ENCODE data around the gene L3MBTL2.
"Not testable (repeated sequence)": the region's sequence is repeated elsewhere in the genome, so short reads cannot be mapped to it uniquely, and the experiment has no call there.

The L3MBTL2 gene

DNA sequence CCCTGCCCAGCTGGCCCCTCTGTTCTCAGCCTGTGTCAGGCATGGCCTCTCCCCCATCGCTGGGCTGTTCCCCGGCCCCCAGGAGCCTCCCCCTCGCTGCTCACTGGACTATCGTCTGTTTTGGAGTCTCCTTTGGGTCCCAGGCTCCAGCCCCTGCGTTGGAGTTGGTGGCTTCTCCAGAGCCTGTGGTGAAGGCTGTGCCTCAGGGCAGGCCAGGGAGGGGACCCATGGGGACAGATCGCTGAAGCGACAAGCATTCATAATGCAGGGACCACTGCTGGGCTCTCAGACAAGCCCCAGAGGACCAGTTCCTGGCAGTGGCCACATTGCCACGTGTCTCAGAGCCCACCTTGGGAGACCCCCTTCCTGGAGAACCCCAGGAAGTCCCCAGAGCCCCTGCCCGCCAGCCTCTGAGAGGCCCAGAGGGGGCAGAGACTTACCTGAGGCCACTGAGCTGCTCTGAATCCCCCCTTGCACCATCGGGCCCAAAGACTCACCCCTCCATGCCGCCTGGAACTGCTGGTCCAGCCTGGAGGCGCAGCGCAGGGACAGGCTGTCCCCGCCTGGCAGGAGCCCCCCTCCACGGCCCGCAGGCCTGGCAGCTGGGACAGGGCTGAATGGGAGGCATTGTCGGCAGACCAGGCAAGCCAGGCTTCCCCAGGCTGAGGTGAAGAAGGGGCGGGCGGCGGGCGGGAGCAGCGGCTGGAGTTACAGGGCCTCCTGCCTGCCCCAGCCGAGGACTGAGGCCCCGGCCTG is 35.4 kb downstream of the L3MBTL2 start, which contains the start of gene CHADL:
CHADL (minus strand) TSS at position 555 of the 756 bp plus-strand sequence; CDS start at position 505, 50 bp downstream.
- FAIRE-seq (no peak), DNase-seq (ENCODE audit: insufficient read length, low spot score) (no peak)

DNA sequence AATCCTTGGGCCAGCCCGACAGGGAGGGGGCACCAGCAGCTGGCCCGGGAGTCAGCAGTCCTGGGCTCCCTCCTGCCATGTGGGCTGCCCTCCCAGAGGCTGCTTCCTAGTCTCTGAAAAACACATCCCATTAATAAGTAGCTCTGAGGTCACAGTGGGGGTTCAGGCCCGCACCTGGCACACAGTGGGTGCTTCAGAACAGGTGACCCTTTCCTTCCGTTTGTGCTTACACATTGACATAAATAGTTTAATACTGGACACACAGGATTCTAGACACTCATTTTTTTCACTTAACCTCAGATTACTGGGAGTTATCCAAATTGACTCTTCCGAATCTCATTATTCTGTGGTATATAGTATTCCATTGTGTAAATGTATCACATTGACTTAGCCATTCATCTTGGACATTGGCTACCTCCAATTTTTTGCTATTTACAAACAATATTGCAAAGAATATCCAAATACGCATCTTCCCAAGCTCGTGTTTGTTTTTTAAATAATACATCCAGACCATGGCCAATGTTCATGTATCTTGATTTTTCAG is 36.1 kb downstream of the L3MBTL2 start:
- DNase-seq (ENCODE audit: insufficient read length, low spot score) (no peak), FAIRE-seq (no peak)

DNA sequence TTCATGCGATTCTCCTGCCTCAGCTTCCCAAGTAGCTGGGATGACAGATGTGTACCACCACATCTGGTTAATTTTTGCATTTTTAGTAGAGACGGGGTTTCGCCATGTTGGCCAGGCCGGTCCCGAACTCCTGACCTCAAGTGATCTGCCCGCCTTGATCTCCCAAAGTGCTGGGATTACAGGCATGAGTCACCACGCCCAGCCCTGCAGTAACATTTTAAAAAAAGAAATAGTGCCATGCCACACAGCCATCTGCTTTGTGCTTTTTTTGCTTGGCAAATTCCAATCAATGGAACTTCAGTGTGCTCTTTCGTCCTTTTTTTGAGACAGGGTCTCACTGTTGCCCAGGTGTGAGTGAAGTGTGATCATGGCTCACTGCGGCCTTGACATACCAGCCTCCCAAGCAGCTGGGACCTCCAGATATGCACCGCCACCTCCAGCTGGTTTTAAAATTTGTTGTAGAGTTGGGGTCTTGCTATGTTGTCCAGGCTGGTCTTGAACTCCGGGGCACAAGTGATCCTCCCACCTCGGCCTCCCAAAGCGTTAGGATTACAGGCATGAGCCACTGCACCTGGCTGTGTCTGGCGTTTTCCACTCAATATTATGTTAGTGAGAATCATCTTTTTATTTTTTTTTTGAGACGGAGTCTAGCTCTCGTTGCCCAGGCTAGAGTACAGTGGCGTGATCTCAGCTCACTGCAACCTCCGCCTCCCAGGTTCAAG is 37.4 kb downstream of the L3MBTL2 start:
- no peak for FAIRE-seq
- no peak for DNase-seq (ENCODE audit: insufficient read length, low spot score)

DNA sequence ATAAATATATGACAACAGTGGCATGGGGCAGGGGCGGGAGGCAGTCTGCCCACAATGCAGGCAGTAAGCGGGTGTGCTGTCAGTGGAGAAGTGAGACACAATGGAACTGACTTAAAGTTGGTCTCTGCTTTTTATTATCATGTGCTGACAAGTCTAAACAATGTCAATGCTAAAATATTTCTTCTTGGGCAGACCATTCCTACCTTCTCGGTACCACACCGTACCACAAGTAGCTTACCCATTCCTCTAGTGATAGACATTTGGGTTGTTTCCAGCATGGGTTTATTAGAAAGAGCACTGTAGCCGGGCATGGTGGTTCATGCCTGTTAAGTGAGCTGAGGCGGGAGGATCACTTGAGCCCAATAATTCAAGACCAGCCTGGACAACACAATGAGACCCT is 38.2 kb downstream of the L3MBTL2 start:
- FAIRE-seq (no peak), DNase-seq (ENCODE audit: insufficient read length, low spot score) (no peak)

DNA sequence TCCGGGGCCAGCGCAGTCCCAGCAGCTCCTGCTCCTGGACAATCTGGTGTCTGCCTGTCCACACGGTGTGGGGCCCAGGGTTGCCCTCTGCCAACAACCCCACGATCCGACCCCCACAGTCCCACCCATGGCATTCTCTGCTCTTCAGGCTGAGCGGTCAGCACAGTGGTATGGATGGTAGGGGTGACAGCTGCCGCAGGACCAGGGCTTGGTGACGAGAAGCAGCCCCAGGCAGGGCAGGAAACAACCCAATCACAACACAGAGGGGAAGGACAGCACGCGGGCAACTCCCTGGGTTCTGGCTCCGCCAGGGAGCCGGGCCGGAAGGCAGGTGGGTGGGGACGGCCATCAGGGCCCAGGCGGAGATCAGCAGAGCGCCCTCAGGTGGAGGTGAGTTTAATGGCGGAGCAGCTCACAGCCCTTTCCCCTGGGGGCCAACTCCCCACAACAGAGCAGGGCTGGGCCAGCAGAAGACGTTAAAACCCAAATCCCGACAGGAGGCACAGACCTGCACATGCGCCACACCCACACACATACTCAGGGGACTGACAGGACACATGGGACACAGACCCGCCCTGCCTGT is 40.9 kb downstream of the L3MBTL2 start:
- DNase-seq (ENCODE audit: insufficient read length, low spot score) = no peak
- FAIRE-seq = no peak

DNA sequence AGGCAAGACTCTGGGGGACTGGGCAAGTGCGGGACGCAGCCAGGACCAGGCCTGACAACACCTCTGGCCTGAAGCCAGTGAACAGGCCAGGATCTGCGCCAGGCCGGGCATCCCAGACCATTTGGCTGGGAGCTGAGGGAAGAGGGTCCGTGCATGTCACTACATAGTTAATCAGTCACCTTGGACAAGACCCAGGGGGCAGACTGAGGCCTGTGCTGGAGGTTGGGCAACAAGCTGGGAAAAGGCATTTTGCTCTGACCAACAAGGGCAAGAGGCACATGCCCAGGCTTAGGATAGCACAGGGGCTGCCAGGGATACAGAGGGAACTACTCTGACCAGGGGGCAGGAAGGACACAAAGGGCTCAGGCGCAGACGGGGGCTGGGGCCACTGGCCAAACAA is 42.6 kb downstream of the L3MBTL2 start:
- FAIRE-seq (no peak), DNase-seq (ENCODE audit: insufficient read length, low spot score) (no peak)

DNA sequence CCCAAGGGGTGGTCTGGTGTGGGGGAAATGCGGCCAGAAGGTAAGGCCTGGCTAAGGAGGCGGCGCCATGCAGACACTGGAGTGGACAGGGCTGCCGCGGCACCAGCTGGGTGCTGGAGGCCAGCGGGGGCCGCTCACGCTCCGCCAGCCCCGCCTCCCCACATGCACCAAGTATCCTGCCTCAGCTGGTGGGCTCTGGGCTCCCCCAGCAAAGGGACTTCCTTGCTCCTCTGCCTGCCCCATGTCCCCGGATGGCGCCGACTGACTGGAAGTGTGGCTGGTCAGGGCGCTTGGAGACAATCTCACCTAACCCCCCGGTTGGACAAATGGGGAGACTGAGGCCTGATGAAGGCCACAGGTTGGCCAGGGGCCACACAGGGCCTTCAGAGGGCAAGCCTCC is 43.2 kb downstream of the L3MBTL2 start:
- FAIRE-seq = no peak
- DNase-seq (ENCODE audit: insufficient read length, low spot score) = no peak

DNA sequence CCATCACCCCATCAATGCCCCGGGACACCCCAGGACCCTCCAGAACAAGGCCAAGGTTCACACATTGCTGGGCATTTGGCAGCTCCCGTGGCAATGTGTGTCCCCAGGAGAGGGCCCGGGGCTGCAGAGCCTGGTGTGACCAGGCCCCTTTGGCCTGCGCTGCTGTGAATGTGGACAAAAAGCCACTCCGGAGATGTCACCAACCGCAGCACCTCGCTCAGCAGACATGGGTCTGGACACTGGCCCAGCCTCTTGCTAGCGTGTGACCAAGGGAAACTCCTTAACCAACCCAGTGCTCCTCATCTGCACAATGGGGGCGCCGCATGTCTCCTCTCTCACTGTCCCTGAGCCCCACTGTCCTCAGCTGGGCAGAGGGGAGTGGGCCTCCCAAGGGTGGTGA is 43.6 kb downstream of the L3MBTL2 start:
- DNase-seq (ENCODE audit: insufficient read length, low spot score) = no peak
- FAIRE-seq = no peak

DNA sequence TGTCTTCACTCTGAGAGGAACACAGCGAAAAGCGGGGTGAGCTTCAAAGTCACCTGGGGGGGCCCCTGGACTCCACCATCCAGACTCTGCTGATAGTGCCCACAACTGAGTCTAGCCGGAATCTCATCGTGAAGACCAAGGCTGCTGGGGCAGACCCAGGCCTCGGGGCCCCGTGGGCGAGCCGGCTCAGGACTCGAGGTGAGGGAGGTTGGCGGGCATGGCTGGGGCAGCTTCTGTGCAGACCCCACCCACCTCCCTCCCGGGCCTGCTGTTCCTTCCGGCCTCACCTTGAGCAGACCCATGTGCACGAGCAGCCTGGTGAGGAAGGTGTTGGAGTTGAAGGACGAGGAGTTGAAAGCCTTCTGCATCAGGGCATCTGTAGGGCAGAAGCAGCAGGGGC is 44.3 kb downstream of the L3MBTL2 start:
- DNase-seq (ENCODE audit: insufficient read length, low spot score) = no peak
- no peak for FAIRE-seq

DNA sequence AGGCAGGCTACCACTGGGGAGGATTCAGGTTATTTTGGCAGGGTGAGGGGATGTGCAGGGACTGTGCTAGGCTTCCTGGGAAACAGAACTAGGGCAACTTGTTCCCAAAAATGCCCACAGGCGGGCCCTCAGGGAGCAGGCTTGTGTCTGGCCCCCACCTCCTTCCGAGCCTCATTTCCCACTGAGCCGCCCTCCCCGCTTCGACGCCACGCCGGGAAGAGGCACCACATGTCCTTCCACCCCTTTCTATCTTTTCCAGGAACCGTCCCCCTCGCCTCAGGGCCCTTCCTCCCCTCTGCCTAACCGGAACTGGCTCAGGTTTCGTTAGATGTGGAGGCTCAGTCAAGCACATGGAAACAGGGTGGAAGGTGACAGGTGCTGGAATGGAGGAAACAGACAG is 45.0 kb downstream of the L3MBTL2 start:
- no peak for FAIRE-seq
- no peak for DNase-seq (ENCODE audit: insufficient read length, low spot score)

DNA sequence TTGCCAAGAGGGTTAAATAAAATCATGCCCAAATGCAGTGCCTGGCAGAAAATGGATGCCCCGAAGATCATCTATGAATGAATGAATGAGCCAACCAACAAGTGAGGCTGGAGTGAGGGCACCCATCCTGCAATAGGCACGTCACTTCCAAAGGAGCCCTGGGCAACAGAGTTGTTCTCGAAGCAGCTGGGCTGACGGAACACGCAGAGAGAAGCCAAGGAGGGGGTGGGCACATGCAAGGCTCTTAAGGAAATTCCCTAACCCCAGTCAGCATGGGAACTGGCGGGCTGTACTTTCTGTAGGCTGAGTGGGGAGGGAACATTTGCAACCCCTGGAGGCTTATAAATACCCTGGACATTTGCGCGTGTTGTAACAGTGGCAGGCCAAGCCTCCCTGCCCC is 47.3 kb downstream of the L3MBTL2 start:
- no peak for FAIRE-seq

DNA sequence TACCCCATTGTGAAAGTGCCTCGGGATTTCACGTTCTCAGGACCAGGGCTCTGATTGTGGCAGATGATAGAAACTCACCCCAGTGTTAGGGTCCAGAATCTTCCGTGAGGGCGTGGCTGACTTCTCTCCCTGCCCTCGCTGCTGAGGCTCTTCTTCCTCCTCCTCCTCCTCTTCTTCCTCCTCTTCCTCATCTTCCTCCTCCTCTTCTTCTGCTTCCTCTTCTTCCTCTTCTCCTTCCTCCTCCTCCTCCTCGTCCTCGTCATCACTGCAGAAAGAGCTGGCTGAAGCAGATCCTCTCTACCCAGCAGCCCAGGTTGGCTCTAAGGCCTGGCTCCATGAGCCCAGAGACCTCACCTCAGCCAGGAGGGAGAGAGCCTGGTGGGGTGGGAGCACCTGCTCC is 49.1 kb downstream of the L3MBTL2 start:
- DNase-seq (ENCODE audit: insufficient read length, low spot score) (no peak), FAIRE-seq (no peak)

More for the DNA sequence above, 47.3 kb downstream of the L3MBTL2 start:
- no peak for DNase-seq (ENCODE audit: insufficient read length, low spot score)

DNA sequence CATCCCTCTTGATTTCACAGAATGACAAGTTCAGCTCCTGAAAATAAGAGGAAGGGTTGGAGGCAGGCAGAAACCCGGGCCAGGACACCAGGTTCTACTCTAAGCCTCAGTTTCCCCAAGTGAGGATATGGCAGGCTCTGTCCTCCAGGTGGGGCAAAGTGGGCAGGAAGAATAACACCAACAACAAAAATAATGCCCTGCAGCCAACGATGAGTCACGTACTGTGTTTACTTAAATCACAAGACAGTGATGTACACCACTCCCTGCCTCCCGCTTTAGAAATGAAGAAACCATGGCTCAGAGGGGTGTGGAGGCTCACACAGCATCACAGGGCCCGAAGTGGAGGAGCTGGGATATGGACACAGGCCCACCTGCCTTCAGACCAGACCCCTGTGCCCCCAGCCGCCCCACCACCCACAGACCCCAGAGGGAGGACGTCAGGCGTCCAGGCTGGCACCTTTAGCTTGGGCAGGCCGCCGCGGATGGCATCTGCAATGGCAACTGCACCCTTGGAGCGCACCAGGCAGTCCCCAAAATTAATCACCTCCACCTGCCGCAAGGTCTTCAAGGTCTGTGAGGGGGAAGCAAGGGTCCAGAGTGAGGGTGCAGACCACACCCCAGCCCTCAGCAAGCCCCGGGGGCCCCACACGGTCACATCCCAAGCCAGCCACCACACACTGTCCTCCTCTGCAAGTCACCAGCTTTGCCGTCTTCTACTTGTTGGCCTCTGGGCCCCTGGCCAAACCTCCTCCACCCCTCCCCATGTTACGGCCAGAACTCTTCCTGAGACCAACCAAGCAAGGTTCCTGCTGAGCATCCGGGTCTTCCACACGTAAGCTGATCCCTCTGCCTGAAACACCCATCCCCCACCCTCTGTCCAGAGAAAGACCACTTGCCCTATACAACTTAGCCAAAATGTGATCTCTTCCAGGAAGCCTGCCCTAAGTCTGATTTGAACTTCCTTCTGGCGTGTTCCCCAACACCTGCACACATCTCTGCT is 51.4 kb downstream of the L3MBTL2 start:
- DNase-seq (ENCODE audit: insufficient read length, low spot score) (no peak), FAIRE-seq (no peak)

DNA sequence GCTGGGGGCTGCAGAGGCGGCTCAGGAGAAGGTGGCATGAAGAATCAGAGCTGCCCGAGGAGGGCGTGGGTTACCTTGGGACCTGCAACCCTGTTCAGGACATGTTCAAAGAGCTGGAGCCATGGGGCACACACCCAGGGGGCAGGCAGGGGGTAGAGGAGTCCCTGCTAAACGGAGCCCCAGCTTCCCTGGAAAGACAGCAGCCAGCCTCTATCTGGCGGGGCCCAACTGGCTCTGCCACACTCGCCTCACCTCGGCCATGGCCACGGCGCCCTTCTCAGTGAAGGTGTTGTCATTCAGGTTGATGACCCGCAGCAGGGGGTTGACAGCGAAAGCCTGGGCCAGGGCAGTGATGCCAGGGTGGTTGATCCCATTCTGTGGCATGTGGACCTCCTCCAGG is 52.6 kb downstream of the L3MBTL2 start:
- DNase-seq (ENCODE audit: insufficient read length, low spot score) (no peak), FAIRE-seq (no peak)

DNA sequence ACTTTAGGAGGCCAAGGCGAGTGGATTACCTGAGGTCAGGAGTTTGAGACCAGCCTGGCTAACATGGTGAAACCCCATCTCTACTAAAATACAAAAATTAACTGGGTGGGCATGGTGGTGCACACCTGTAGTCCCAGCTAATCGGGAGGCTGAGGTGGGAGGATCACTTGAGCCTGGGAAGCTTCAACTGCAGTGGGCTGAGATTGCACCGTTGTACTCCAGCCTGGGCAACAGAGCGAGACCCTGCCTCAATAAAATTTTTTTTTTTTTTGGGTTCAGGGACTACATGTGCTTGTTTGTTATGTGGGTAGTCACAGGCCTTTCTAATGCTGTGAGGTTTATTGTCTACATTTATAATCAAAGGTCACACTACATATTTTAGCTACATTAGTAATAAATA is 54.6 kb downstream of the L3MBTL2 start:
- FAIRE-seq; DNase-seq (ENCODE audit: insufficient read length, low spot score): not testable (repeated sequence)

DNA sequence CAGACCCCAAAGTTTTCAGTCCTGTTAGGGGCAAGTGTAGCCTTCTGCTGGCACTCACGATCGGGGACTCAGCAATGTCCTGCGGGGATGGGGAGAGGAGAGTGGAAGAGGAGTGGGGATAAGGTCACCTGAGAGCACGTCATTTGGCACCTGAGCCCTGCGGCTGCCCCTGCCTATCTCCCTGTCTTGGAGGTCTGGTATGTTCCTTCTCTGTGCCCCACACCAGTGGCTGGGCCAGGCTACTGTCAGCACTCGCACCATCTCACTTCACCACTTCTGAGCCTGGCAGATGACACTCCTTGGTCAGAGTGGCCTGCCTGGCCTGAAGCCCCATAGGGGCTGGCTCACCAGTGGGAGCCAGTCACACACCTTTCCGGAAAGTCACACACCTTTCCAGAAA is 55.8 kb downstream of the L3MBTL2 start:
- FAIRE-seq (no peak), DNase-seq (ENCODE audit: insufficient read length, low spot score) (no peak)

DNA sequence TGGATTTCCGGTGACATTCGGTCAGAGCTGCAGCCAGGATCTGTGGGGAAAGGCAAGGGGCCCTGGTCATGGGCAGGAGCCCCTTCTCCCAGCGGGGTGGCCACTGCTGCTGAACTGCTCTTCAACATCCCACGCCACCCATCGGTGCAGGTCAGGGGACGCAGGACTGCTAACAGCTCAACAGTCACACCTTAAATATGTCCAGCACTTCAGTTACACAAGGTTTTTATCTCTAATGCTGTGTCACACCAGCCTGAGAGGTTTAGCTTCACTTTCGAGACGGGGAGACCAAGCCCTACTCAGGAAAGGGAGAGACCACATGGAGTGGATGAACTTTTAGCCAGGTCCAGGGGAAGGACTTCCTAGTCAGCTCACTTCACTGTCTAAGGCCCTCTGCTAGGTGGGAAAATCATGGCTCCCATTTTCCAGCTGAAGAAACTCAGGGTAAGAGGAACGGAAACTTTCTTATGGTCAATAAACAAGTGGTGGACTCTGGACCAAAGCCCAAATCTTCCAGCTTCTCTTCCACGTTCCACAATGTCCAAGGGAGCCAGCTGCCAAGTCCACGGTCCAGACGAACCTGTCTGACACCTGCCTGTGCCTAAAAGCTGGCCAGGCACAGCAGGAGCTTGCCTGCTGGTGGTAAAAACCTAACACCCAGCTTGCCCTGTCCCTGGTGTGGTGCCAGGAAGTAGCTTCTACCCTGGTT is 56.6 kb downstream of the L3MBTL2 start:
- FAIRE-seq (no peak), DNase-seq (ENCODE audit: insufficient read length, low spot score) (no peak)

DNA sequence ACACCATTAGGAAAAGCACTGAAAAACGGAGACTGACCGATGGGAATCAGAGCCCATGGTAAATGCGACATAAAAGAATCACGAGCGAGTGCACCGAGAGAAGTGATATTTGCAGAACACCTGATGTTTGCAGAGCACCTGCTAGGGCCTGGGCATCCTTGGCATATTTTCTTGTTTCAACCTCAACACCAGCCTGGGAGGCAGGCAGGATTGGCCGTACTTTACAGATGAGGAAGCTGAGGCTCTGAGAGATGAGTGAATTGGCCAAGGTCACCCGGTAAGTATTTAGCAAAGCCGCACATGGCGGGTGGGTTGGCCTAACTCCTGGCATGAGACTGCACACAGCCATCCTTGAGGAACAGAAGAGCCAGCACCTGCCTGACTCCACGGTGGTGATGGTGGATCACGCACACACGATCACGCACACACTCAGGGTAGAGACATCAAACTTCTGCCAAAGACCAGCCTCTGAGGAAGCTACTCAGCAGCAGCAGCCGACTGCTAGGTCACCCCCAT is 57.2 kb downstream of the L3MBTL2 start:
- DNase-seq (ENCODE audit: insufficient read length, low spot score) = no peak
- no peak for FAIRE-seq

DNA sequence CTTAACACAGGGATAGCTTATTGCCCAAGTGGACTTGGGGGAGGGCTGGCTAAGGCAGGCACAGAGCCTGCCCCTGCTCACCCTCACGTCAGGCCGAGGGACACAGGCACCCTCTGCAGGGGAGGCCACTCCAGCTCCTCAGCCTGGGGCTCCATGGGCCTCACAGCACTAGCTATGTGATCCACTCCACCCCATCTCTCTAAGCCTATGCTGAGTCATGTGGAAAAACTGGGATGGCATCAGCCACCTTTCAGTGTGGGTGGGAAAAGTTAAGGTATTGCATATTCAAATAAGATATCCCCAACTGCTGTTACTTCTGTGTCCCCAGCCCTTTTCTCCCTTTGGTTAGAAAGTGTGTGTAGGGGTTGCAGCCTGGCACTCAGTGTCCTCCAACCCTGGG is 58.6 kb downstream of the L3MBTL2 start:
- DNase-seq (ENCODE audit: insufficient read length, low spot score) = no peak

More for the DNA sequence above, 58.6 kb downstream of the L3MBTL2 start:
- no peak for FAIRE-seq
